HG02981 (cell line): Measurements from ENCODE around the gene RASD2.
"Not testable (repeated sequence)": the region's sequence is repeated elsewhere in the genome, so short reads cannot be mapped to it uniquely, and the experiment has no call there.

Source experiments
- ATAC-seq: cut with Tn5 transposase; IDR thresholded peaks from one replicate; pipeline ENCODE4 v1.9.1; 2021; ENCODE audit warnings: mild to moderate bottlenecking, moderate library complexity; ENCODE audit not compliant: unreplicated experiment

The RASD2 gene, protein sequence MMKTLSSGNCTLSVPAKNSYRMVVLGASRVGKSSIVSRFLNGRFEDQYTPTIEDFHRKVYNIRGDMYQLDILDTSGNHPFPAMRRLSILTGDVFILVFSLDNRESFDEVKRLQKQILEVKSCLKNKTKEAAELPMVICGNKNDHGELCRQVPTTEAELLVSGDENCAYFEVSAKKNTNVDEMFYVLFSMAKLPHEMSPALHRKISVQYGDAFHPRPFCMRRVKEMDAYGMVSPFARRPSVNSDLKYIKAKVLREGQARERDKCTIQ

DNA sequence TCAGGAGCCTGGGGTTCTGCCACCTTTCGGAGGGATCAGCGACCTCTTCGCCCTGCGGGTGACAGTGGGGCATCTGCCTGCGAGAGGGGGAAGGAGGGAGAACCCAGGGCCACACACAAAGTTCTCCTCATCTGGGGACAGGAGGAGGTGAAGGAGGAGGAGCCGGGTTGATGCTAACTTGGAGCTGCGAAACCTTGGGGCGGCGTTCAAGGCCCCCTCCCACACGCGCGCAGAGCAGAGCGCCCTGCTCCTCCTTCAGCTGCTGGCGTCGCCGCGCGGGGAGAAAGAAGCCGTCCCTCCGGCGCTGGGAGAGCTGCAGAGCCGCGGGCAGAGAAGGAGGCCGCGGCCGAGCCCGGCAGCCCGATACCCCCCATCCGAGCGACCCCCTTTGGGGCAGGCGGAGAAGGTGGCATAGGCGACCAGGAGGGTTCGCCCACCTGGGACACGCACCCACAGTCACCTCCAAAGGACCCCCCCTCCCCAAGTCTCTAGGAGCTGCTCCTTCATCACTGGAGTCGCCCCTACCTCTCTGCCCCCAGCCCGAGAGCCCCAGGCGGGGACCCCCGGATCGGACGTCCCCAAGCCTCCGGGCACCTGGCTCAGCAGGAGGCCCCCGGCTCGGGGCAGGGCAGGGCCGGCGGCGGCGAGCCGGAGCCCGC lies at the start of gene RASD2:
TSS of gene RASD2 (plus strand) at position 237 of the 659 bp plus-strand sequence. CDS start 5,979 bp downstream, outside the sequence.
- peak; percentile 16 for ATAC-seq

DNA sequence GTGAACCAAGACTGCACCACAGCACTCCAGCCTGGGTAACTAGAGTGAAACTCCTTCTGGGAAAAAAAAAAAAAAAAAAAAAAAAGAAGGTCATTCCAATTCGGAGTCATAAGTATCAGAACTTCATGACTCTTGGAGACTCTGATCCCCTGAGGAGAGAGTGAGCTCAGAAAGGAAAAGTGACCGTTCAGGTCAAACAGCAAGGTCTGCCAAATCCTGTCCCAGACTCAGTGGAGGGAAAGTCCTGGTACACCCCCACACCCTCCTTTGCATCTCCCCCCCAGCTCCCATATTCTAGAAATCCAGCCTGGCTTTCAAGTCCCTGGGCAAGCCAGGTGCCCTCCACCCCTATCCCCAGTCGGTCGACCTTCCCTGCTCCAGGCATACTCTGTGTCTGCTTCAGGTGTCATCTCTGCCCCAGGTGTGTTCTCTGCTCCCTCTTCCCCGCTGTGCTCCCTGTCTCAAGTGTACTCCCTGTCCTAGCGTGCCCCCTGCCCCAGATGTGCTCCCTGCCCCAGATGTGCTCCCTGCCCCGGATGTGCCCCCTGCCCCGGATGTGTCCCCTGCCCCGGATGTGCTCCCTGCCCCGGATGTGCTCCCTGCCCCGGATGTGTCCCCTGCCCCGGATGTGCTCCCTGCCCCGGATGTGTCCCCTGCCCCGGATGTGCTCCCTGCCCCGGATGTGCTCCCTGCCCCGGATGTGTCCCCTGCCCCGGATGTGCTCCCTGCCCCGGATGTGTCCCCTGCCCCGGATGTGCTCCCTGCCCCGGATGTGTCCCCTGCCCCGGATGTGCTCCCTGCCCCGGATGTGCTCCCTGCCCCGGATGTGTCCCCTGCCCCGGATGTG lies 49.3 kb upstream of the RASD2 start:
- not testable (repeated sequence) for ATAC-seq

DNA sequence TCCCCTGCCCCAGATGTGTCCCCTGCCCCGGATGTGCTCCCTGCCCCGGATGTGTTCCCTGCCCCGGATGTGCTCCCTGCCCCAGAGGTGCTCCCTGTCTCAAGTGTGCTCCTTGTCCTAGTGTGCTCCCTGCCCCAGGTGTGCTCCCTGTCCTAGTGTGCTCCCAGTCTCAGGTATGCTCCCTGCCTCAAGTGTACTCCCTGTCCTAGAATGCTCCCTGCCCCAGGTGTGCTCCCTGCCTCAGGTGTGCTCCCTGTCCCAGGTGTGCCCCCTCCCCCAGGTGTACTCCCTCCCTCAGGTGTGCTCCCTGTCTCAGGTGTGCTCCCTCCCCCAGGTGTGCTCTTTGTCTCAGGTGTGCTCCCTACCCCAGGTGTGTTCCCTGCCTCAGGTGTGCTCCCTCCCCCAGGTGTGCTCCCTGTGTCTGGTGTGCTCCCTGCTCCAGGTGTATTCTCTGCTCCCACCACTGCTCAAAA lies 48.7 kb upstream of the RASD2 start:
- ATAC-seq = no peak

DNA sequence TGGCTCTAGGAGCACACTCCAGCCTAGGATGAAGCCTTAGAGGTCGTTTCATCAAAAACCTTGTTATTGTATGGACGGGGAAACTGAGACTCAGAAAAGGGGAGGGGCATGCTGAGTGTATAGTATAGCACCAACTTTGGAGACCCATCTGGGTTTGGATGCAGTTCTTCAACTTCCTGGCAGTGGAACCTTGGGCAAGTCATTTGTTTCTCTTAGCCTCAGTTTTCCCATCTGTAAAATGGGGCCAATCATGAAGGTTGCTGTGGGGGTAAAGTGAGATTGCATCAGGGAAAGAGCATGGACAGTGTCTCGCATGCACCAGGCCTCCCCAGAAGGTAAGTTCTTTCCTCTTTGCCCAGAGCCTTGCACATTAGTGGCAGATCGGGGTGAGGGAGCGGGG lies 47.6 kb upstream of the RASD2 start:
- ATAC-seq = no peak

DNA sequence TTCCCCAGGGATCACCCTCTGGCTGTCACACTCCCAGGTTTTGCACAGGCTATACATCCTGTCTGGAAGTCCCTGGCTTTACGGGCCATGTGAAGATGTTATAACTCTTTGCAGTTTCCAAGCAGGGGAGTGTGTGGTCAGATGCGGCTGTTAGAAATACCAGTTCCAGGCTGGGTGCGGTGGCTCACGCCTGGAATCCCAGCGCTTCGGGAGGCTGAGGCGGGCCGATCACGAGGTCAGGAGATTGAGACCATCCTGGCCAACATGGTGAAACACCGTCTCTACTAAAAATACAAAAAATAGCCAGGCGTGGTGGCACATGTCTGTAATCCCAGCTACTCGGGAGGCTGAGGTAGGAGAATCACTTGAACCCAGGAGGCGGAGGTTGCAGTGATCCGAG lies 44.9 kb upstream of the RASD2 start:
- not testable (repeated sequence) for ATAC-seq

DNA sequence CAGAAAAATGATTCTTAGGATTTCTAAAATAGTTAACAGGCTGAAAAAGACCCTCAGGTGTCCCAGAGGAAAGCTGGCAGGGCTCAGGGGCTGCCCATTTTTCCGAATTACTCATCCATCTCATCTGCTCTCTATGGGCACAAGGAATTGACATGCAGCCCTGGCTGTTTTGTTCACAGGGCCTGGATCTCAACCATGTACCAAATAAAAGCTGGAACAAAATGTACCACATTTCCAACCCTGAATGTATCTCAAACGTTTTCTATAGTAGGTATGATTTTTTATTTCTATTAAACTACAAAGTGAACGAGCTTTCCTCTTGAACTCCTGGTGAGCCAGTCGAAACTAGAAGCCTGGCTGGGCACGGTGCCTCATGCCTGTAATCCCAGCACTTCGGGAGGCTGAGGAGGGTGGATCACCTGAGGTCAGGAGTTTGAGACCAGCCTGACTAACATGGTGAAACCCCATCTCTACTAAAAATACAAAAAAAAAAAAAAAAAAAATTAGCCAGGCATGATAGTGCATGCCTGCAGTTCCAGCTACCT lies 43.8 kb upstream of the RASD2 start:
- no peak for ATAC-seq

DNA sequence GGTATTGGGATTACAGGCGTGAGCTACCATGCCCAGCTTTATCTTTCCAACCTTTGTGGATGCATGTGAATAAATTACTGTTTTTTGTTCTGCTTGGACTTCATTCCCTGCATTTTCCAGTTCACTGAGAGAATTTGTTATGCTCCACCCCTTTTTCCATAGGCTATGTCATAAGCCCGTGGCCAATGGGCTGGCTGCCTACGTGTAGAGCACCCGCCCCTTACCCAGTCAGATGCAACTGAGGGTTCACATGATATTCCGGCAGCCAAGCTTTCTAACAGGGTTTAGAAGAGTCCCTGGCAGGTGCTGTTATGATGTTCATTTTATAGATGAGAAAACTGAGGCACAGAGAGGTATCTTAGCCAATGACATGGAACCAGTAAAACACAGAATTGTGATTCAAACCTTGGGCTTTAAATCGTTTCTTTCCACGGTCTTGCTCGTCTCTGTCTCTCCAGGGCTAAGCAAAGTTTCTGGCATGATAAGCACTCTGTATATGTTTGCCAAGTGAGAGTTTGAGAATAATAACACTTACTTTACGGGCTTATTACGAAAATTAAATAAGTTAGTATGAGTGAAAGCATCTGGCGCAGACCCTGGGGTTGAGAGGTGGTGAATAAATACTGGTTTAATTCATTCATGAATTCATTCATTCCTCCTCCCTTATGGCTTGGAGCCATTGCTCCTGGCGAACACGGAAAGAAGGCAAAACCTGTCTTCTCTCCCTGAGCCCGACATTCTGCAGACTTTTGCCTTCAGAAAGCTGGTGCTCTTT lies 42.4 kb upstream of the RASD2 start:
- no peak for ATAC-seq

DNA sequence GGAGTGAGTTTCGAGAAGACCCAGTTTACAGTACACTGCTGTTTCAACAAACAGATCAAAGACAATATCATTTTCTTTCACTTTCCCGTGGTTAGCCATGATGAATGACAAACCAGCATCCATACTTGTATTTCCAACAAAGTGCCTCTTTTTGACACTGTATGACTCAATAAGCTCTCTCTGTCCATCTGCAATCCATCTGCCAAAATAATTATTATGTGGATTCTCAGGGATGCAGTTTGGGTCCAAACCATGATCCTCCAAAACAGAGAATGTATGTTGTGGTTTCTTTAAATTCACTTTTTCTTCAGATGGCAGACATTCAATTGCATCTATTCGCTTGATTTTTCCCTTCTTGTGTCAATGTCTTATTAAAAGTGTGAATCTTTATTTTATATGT lies 37.8 kb upstream of the RASD2 start:
- no peak for ATAC-seq

DNA sequence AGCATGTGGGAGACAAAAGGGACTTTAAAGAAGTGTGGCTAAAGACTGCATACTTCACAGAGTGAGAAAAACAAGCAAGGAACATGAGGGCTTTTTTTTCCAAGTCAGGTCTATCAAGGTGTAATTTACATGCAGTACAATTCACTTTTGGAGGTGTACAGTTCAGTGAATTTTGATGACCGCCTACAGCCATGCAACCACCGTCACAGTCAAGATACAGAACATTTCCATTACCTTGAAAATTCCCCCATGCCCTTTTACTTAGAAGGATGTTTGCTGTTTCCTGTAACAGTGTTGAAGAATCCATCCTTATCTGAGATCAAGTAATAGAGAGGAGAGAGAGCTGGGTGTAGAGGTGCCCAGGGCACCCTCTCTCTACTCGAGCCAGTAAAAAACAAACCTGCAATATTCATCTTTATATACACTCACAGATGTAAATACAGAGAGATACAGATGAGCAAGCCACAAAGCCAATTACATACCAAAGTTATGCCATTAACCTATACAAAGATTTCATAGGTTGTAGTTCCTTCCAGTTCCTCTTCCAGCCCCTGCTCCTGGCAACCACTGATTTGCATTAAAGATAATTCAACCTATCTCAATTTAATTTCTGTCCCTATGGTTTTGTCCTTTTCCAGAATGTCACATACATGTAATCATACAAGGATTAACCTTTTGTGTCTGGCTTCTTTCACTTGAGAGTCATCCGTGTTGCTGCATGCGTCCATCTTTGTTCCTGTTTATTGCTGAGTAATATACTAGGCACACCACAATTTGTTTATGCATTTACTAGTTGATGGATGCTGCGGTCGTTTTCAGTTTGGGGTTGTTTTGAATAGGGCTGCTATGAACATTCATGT lies 35.0 kb upstream of the RASD2 start:
- no peak for ATAC-seq

DNA sequence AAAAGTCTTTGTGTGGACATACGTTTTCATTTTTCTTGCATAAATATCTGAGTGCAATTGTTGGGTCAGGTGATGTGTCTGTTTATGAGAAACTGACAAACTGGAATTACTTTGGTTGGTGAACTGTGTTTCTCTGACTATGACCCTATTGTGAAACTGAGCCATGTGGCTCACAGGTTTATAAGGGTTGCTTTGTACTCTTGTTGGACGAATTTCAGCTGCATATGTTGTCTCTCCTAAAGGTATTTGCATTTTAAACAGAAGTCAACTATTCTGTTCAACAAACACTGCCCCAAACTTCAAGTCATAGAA lies 34.4 kb upstream of the RASD2 start:
- no peak for ATAC-seq

DNA sequence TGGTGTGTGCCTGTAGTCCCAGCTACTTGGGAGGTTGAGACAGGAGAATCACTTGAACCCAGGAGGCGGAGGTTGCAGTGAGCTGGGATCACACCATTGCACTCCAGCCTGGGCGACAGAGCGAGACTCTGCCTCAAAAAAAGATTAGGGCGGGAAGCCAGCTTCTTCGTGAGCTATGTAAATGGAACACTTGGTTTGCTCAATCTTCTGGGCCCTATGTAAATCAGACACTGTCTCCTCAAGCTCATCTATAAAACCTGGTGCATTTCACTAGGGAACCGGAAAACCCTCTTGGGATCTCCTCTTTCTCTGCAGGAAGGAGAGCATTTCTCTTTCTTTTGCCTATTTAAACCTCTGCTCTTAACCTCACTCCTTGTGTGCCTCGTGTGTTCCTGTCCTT lies 32.8 kb upstream of the RASD2 start:
- not testable (repeated sequence) for ATAC-seq

DNA sequence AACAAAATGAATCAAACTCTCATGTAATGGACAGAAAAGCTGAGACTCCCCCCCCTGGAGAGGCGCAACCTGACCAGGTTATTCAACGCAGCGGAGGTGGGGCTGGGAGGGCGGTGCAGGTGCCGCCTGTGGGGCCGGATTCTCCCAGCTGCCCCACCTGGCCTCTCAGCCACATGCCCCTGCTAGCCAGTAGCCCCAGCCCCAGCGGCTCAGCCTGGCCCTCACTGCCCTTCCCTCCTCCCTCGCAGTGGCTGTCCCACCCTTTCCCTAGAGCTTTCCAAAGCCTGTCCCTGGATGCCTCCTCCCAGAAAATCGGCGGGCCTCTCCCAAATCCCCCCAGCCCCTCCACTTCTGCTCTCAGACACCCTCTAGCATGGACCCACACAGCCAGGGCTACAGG lies 31.2 kb upstream of the RASD2 start:
- no peak for ATAC-seq

DNA sequence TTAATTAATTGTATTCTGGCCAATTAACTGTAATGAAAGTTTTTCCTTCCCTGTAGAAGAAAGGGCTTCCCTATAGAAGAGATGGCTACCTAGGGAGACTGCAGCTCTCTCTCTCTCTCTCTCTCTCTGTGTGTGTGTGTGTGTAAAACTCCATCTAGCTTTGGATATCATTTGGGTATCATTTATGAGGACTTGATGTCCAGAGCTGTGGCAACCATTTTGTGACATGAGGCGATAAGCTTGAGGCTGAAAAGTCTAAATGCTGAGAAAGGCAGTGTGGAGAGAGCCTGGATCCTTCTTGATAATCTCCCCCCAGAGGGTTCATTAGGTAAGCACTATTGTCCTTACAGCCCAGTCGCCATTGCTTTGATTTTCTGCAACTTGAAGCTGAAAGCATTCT lies 30.7 kb upstream of the RASD2 start:
- no peak for ATAC-seq

DNA sequence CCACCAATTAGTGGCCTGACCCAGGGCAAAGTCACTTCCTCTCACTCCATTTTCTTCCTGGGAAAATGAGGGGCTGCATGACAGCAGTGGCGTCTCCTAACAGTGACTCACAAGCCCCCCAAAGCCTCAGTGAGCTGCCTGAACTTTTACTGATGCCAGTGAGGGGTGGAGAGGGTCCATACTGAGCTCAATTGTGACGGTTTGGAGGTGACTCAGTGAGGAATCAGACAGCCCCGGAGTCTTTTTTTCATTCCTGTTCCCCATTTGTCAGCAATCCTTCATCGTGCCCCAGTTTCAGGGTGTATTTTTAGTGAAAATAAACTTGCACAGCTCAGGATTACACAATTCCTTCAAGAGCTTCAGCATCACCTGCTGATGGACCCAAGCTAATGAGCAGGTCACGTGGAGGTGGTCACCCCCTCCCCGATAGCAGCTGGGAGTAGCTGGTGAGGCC lies 30.1 kb upstream of the RASD2 start:
- no peak for ATAC-seq

DNA sequence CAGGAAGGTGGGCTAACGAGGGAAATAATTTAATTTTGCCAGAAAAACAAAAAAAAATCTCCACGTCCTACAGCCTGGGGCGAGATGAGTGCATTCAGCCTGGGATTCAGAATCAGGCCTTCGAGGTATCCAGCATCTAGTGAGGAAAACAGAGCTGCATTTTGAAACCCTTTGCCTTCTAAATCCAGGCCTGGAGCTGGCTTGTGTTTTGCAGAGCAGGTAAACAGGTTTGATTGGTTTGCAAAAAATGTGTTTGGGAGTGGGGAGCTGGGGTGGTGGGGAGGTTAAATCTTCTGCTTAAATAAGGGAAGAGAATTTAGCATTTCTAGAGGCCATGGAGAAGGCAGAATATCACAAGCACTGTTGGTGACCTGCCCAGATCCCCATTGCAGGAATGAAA lies 29.7 kb upstream of the RASD2 start:
- ATAC-seq = no peak

DNA sequence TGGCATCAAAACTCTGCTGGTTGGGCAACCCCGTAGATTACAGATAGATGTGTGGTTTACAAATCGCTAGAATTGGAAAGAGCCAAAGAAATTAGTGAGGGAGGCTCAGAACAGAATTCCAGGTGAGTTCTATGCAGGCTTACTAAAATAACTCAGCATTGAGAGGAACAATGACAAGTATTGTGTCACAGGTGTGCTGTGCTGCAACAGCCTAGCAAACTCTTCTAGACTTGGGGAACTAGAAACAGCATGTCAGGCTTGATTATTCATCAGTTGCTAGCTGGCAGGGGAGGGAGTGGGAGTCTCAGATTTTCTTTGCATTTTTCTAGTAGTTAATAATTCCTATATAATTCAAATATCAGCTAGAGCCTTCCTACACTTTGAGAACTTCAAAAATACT lies 26.3 kb upstream of the RASD2 start:
- no peak for ATAC-seq

DNA sequence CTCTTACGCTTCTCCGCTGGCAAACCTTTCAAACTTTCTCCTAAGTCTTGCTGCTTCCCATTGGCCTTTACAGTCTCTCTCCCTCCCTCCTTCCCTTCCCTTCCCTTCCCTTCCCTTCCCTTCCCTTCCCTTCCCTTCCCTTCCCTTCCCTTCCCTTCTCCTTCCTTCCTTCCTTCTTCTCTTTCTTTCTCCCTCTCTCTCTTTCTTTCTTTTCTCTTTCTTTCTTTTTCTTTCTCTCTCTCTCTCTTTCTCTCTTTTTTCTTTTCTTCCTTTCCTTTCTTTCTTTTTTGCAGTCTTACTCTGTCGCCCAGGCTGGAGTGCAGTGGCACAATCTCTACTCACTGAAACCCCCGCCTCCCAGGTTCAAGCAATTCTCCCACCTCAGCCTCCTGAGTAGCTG lies 24.7 kb upstream of the RASD2 start:
- ATAC-seq = not testable (repeated sequence)

DNA sequence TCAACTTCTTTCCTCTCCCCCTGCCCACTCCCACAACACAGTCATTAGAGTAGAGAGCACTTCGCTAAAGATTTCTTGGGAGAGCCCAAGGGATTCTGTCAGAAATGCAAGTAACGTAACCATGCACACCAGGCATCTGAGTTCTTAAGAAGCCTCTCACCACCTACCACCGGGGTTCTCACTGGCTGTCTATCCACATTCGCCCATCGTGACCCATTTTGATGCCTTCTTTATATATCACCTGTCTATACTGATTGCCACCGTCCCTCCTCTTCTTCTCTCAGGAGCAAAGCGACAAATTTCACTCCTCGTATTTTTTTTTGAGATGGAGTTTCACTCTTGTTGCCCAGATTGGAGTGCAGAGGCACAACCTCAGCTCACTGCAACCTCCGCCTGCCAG lies 23.9 kb upstream of the RASD2 start:
- no peak for ATAC-seq

DNA sequence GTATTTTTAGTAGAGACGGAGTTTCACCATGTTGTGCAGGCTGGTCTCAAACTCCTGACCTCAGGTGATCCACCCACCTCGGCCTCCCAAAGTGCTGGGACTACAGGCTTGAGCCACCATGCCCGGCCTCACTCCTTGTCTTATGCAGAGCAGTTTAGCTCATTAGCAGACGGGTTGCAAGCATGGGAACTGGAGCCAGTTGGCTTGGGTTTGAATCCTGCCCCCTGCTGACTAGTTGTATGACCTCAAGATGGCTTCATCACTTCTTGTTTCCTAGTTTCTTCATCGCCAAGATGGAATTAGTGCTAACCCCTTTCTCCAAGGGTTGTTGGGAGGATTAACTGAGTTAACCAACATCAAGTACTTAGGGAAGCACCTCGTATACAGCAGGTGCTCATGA lies 23.4 kb upstream of the RASD2 start:
- ATAC-seq = no peak
